K562 (cell line): ENCODE measurements around the gene ACHE. TPM values are rescaled to one million over a fixed set of nuclear protein-coding genes. Genes with fewer than 3 reads are reported as not detected.

Experiments used
- ATAC-seq: fragments of 200-7000 bp; cut with Tn5 transposase; 3 replicates; pipeline ENCODE4 v1.9.1; 2020; ENCODE audit warnings: moderate library complexity
- Bru-seq: library from RNA; stranded (reverse); fragments of 400-500 nt; gene quantifications from one replicate; lab custom pipeline; 2021; lab: Mats Ljungman, UMichigan
- BruChase-seq, 2 experiments: library from RNA; stranded (reverse); fragments of 400-500 nt; gene quantifications; one replicate each; lab custom pipeline; 2021; lab: Mats Ljungman, UMichigan
- BruUV-seq: library from RNA; stranded (reverse); fragments of 400-500 nt; replicated peaks from 2 replicates; lab custom pipeline; 2021; lab: Mats Ljungman, UMichigan
- CTCF ChIA-PET: fragments of 300-600 bp; formaldehyde crosslinking; extraction: SDS; loops from one replicate; lab custom pipeline; 2021; ENCODE audit warnings: low intra/inter-chr PET ratio; lab: Yijun Ruan, JAX
- POLR2A ChIA-PET: fragments of 300-600, 350-650 bp; sonication (Branson Sonifier 250); formaldehyde crosslinking; extraction: SDS; loops from one replicate; lab custom pipeline; 2021; ENCODE audit warnings: antibody characterized with exemption, inconsistent platforms; lab: Yijun Ruan, JAX
- DNase-seq, 4 experiments: peaks; one replicate each; pipeline versions ENCODE4 v3.0.0 to v3.0.0-alpha.2; 2011 to 2018; ENCODE audit warnings: low spot score in 3 of 4, mixed read lengths in 3 of 4; ENCODE audit errors: extremely low read depth in 1 of 4
- FAIRE-seq: peaks from 2 replicates; lab custom pipeline; 2011; peaks lifted over from hg19 to GRCh38; lab: Jason Lieb, UNC
- H2AFZ ChIP-seq: 2 replicates; pipeline ENCODE4 v1.6.0; 2011; ENCODE audit warnings: low read depth, low read length, control low read depth, inconsistent platforms
- H3K27ac ChIP-seq: fragments of 200-600 bp; 3 replicates; pipeline ENCODE4 v1.8.0; 2011; ENCODE audit warnings: low read depth, mild to moderate bottlenecking, control low read depth, inconsistent platforms, low read length, moderate library complexity, mixed read lengths; ENCODE audit errors: extremely low read depth
- H3K27me3 ChIP-seq, 2 experiments: fragments of 300-600 bp in 1 of 2; 2 replicates in 1 of 2; 3 replicates in 1 of 2; pipeline versions ENCODE4 v1.6.0 to v1.8.0; 2011; ENCODE audit warnings: inconsistent platforms in 2 of 2, low read length in 2 of 2, mild to moderate bottlenecking in 1 of 2, mixed read lengths in 1 of 2, moderate library complexity in 1 of 2; ENCODE audit not compliant: control insufficient read depth in 2 of 2, insufficient read depth in 2 of 2
- H3K36me3 ChIP-seq: fragments of 300-600 bp; 3 replicates; pipeline ENCODE4 v1.8.0; 2011; ENCODE audit warnings: mild to moderate bottlenecking, low read length, inconsistent platforms; ENCODE audit not compliant: control insufficient read depth, insufficient read depth
- H3K4me1 ChIP-seq, 2 experiments: fragments of 200-600 bp in 1 of 2; replicated peaks in 1 of 2; 2 replicates in 1 of 2; 3 replicates in 1 of 2; pipeline versions ENCODE4 v1.5.1 to v1.8.0; 2011; ENCODE audit warnings: inconsistent platforms in 2 of 2, low read length in 2 of 2, mild to moderate bottlenecking in 1 of 2, mixed read lengths in 1 of 2, moderate library complexity in 1 of 2; ENCODE audit not compliant: control insufficient read depth in 2 of 2, insufficient read depth in 2 of 2
- H3K4me2 ChIP-seq: 2 replicates; pipeline ENCODE4 v1.6.1; 2011; ENCODE audit warnings: low read length, control low read depth, inconsistent platforms, mixed read lengths; ENCODE audit not compliant: insufficient read depth
- H3K4me3 ChIP-seq: fragments of 200-600 bp; sonication (generic), shearing (Covaris generic); 2 replicates; pipeline ENCODE4 v1.5.1; 2016; ENCODE audit warnings: control low read depth, inconsistent platforms
- H3K79me2 ChIP-seq: fragments of 200-600 bp; 3 replicates; pipeline ENCODE4 v1.8.0; 2011; ENCODE audit warnings: low read length, inconsistent platforms; ENCODE audit not compliant: control insufficient read depth, insufficient read depth
- H3K9ac ChIP-seq, 2 experiments: 2 replicates each; pipeline versions ENCODE4 v1.6.0 to v1.6.1; 2011; ENCODE audit warnings: low read depth in 2 of 2, low read length in 2 of 2, control low read depth in 1 of 2, inconsistent platforms in 1 of 2, mild to moderate bottlenecking in 1 of 2, mixed read lengths in 1 of 2; ENCODE audit not compliant: insufficient read depth in 1 of 2
- H3K9me1 ChIP-seq: one replicate; pipeline ENCODE4 v1.6.0; 2011; ENCODE audit warnings: inconsistent platforms, mild to moderate bottlenecking, low read length, moderate library complexity; ENCODE audit not compliant: control insufficient read depth, insufficient read depth
- H3K9me3 ChIP-seq: replicated peaks from 2 replicates; pipeline ENCODE4 v1.5.1; 2011; ENCODE audit warnings: low read depth, low read length, inconsistent platforms; ENCODE audit not compliant: control insufficient read depth, insufficient read depth
- H4K20me1 ChIP-seq: replicated peaks from 2 replicates; pipeline ENCODE4 v1.6.1; 2011; ENCODE audit warnings: low read length, inconsistent platforms, mixed read lengths; ENCODE audit not compliant: control insufficient read depth, insufficient read depth
- CHD1 ChIP-seq: fragments of 200-600 bp; sonication (generic); IDR thresholded peaks from one replicate; pipeline ENCODE4 v1.6.1; 2012; ENCODE audit warnings: mild to moderate bottlenecking, moderate library complexity, low read length, inconsistent platforms
- CLOCK ChIP-seq: fragments of 250-450 bp; sonication (Bioruptor Pico); IDR thresholded peaks from 2 replicates; pipeline ENCODE4 v1.4.0; 2020; ENCODE audit warnings: mild to moderate bottlenecking, moderate library complexity, borderline replicate concordance
- E2F3 ChIP-seq: fragments of 250-450 bp; sonication (Bioruptor Pico); IDR thresholded peaks from 2 replicates; pipeline ENCODE4 v1.4.0; 2020; ENCODE audit warnings: mild to moderate bottlenecking
- E4F1 ChIP-seq: fragments of 250-450 bp; sonication (Bioruptor Pico); IDR thresholded peaks from 2 replicates; pipeline ENCODE4 v1.5.0; 2021; ENCODE audit warnings: mild to moderate bottlenecking, borderline replicate concordance
- FOSL1 ChIP-seq: fragments of 200-800 bp; sonication (Bioruptor generic); conservative IDR thresholded peaks from 2 replicates; pipeline ENCODE4 v1.6.1; 2016; ENCODE audit warnings: missing genetic modification characterization, missing compliant biosample characterization
- HCFC1 ChIP-seq: IDR thresholded peaks from 2 replicates; pipeline ENCODE4 v1.6.1; 2012; ENCODE audit warnings: low read depth, low read length, improper control_type of control experiment
- NR1H2 ChIP-seq: sonication (generic); formaldehyde crosslinking; IDR thresholded peaks from 2 replicates; pipeline ENCODE4 v1.4.0; 2020; ENCODE audit warnings: mild to moderate bottlenecking, missing genetic modification reagents
- POLR2G ChIP-seq: fragments of 200-400 bp; formaldehyde crosslinking; IDR thresholded peaks from 2 replicates; pipeline ENCODE4 v1.6.1; 2017; ENCODE audit warnings: low read depth, mild to moderate bottlenecking, antibody characterized with exemption, low read length, moderate library complexity
- POU5F1 ChIP-seq: fragments of 150-350 bp; IDR thresholded peaks from 2 replicates; pipeline ENCODE4 v1.6.1; 2014; ENCODE audit warnings: borderline replicate concordance, low read length, low read depth, mild to moderate bottlenecking; ENCODE audit not compliant: partially characterized antibody
- RB1 ChIP-seq: fragments of 450-650 bp; IDR thresholded peaks from 2 replicates; pipeline ENCODE4 v1.6.1; 2017; ENCODE audit warnings: low read depth, mild to moderate bottlenecking
- RNF2 ChIP-seq: sonication (generic); IDR thresholded peaks from 2 replicates; pipeline ENCODE4 v1.6.1; 2016
- TARDBP ChIP-seq: fragments of 450-650 bp; IDR thresholded peaks from 2 replicates; pipeline ENCODE4 v1.6.1; 2016
- ZNF184 ChIP-seq: sonication (generic); formaldehyde crosslinking; IDR thresholded peaks from 2 replicates; pipeline ENCODE4 v1.5.0; 2020; ENCODE audit warnings: missing genetic modification reagents
- WGBS: fragments of 100-300 bp; shearing (Covaris generic); methylation state at CpG from one replicate; pipeline ENCODE4 v1.1.6; 2016; ENCODE audit warnings: low coverage, mixed read lengths; ENCODE audit not compliant: insufficient coverage; ENCODE audit errors: missing lambda C conversion rate; 5-methylcytosine and 5-hydroxymethylcytosine counted together
- in situ Hi-C: fragments of 300-500 bp; cut with MboI; formaldehyde crosslinking; loops from 4 replicates; pipeline ENCODE4 v1.15.0; 2018; ENCODE audit warnings: inconsistent platforms, mixed read lengths
- intact Hi-C: fragments of 100-400 bp; cut with micrococcal nuclease; formaldehyde crosslinking; loops from 2 replicates; pipeline ENCODE4 v1.14.2; 2022
- long read RNA-seq, 3 experiments: library from polyadenylated mRNA in 2 of 3; library from RNA in 1 of 3; unstranded in 2 of 3; stranded (forward) in 1 of 3; transcript quantifications; one replicate each; pipeline ENCODE4 v2.0.0, GENCODE V29; 2019 to 2022
- polyA minus RNA-seq, 3 experiments: library from RNA; depleted of rRNA, polyadenylated mRNA; stranded (reverse); fragments of >200 nt; gene quantifications; 2 replicates each; pipeline ENCODE4 v1.2.3, GENCODE V29; 2011
- polyA plus RNA-seq, 8 experiments: library from polyadenylated mRNA; depleted of rRNA in 4 of 8; stranded (reverse) in 5 of 8; unstranded in 3 of 8; fragments of >200 nt; fragmentation: Nextera tagmentation in 2 of 8; fragmentation: Illumina TruSeq in 1 of 8; extraction: Ambion mirVana in 2 of 8; extraction: Trizol in 1 of 8; gene quantifications; 2 replicates each; pipeline versions ENCODE4 v1.2.1 to v1.2.3, GENCODE V29; 2011 to 2014; ENCODE audit warnings: inconsistent platforms in 1 of 8, missing spikeins in 1 of 8
- total RNA-seq, 7 experiments: library from RNA; depleted of rRNA in 6 of 7; stranded (reverse); fragments of >200 nt in 6 of 7; fragmentation: Illumina TruSeq in 2 of 7; extraction: Trizol in 2 of 7; gene quantifications; 2 replicates each; pipeline versions ENCODE4 v1.2.1 to v1.2.3, GENCODE V29; 2011 to 2021; ENCODE audit warnings: low replicate concordance in 1 of 7

Gene ACHE
- total RNA-seq (2011; cell fraction: chromatin; rRNA removed; ENCODE audit: low replicate concordance), result 9.6 and 34.7 TPM in 2 replicates
- total RNA-seq (2011; cell fraction: nucleolus; rRNA removed), result 25.8 and 31.3 TPM in 2 replicates
- 17.1 and 17.3 TPM in 2 replicates for total RNA-seq (2011; cell fraction: nucleoplasm; rRNA removed)
- total RNA-seq (2014; rRNA removed), result 2.7 and 4.0 TPM in 2 replicates
- 0.54 and 0.84 TPM in 2 replicates for total RNA-seq (2014; rRNA removed; fragmentation: Illumina TruSeq; extraction: Trizol)
- 0.51 and 0.87 TPM in 2 replicates for total RNA-seq (2015; rRNA removed; fragmentation: Illumina TruSeq; extraction: Trizol)
- total RNA-seq (2021), result 7.5 and 8.8 TPM in 2 replicates
- 2.5 and 2.8 TPM in 2 replicates for polyA plus RNA-seq (2011; rRNA removed)
- polyA plus RNA-seq (2011; cell fraction: cytosol; rRNA removed), result 1.4 and 6.8 TPM in 2 replicates
- 9.7 and 46.1 TPM in 2 replicates for polyA plus RNA-seq (2011; cell fraction: nucleus; rRNA removed)
- 2.2 and 3.3 TPM in 2 replicates for polyA plus RNA-seq (2012)
- polyA plus RNA-seq (2014; fragmentation: Illumina TruSeq; extraction: Trizol), result 1.9 and 4.2 TPM in 2 replicates
- under 1 TPM; 0.04 to 0.06 TPM for polyA plus RNA-seq (2014; fragmentation: Nextera tagmentation; extraction: Ambion mirVana)
- polyA plus RNA-seq (2014; rRNA removed), result 8.0 and 9.3 TPM in 2 replicates
- 0.21 and 1.3 TPM in 2 replicates for polyA minus RNA-seq (2011; rRNA and poly(A)+ RNA removed)
- 1.2 and 5.0 TPM in 2 replicates for polyA minus RNA-seq (2011; cell fraction: cytosol; rRNA and poly(A)+ RNA removed)
- polyA minus RNA-seq (2011; cell fraction: nucleus; rRNA and poly(A)+ RNA removed), result 3.3 and 3.9 TPM in 2 replicates
- Bru-seq, nascent RNA, result percentile 54 among the genes with signal in this experiment
- BruChase-seq, experiment 1, labeled RNA remaining after a 2-hour chase, result percentile 43 among the genes with signal in this experiment
- BruChase-seq, experiment 2, labeled RNA remaining after a 6-hour chase, result percentile 45 among the genes with signal in this experiment
- long read RNA-seq, experiment 1, partial matches to known transcripts, result 5 of 14 reads
- long read RNA-seq, experiment 1, other reads (novel, unspliced or antisense), result 9 of 14 reads
- long read RNA-seq, experiment 2, partial matches to known transcripts, result 1 of 7 reads
- long read RNA-seq, experiment 2, other reads (novel, unspliced or antisense), result 6 of 7 reads
- long read RNA-seq, experiment 3, partial matches to known transcripts, result 0 of 3 reads
- long read RNA-seq, experiment 3, other reads (novel, unspliced or antisense), result 3 of 3 reads

GRCh38 chr7:100895701-100895955 is at the start of gene ACHE:
Gene ACHE, minus strand, starts transcription at chr7:100895888. Its CDS starts 1,656 bp downstream, at chr7:100894232.
- POLR2A ChIA-PET, result interaction anchor here (0.6 kb wide), 2 partner anchors 54 to 156 kb away, joined by 3 to 4 read pairs; no protein-coding TSS in a partner anchor
- H3K9me1 ChIP-seq, result no peaks in the 10 kb centered on the region
- CTCF ChIA-PET, result interaction anchor here (0.6 to 2.3 kb wide), 6 partner anchors 164 to 643 kb away, joined by 3 to 28 read pairs (median 5); partner anchors contain the start of gene AP1S1
- FAIRE-seq (no peak), ATAC-seq (peak; percentile 67), DNase-seq (peak in 1 of 4 experiments; percentile 85)
- intact Hi-C loops, result loop anchor here (5.0 kb wide), 3 partner anchors 182 to 387 kb away; no protein-coding TSS in a partner anchor
- H3K4me1 ChIP-seq, result peaks cover 30 to 78% of the 10 kb centered on the region in 2 experiments
- no peaks in the 10 kb centered on the region; the same call in 2 of the 3 replicates for H3K79me2 ChIP-seq
- no peaks in the 10 kb centered on the region for H3K27me3 ChIP-seq
- in situ Hi-C loops, result no loop called here
- peak within 1 kb of the TSS; percentile 52 to 90 for H3K9ac ChIP-seq
- peak within 1 kb of the TSS; percentile 48 for H3K27ac ChIP-seq
- peak within 1 kb of the TSS; percentile 81 for H3K4me2 ChIP-seq
- no peaks in the 10 kb centered on the region for H4K20me1 ChIP-seq
- peak within 1 kb of the TSS; percentile 96 for H2AFZ ChIP-seq
- 0% methylated on average over 8 of the region's 32 CpGs for WGBS
- H3K9me3 ChIP-seq, result no peaks in the 10 kb centered on the region
- peak within 1 kb of the TSS; percentile 52 for H3K4me3 ChIP-seq
- H3K36me3 ChIP-seq, result no peaks in the 10 kb centered on the region
- no TSS peak for BruUV-seq
- TF ChIP-seq HCFC1 (no peak), POLR2G (peak; percentile 76), ZNF184 (CRISPR knock-in tag) (no peak), POU5F1 (no peak), CHD1 (no peak), E2F3 (CRISPR knock-in tag) (no peak), FOSL1 (no peak), NR1H2 (CRISPR knock-in tag) (no peak), TARDBP (no peak), RB1 (0 out of 2 replicates have a peak, but pooled peaks have one; percentile 33), RNF2 (no peak), E4F1 (no peak), CLOCK (CRISPR knock-in tag) (no peak)
